ENCODE measurements around the gene PRR30. TPM values are rescaled to one million over a fixed set of nuclear protein-coding genes. Genes with fewer than 3 reads are reported as not detected.
"Not testable (repeated sequence)": the region's sequence is repeated elsewhere in the genome, so short reads cannot be mapped to it uniquely, and the experiment has no call there.

Gene PRR30
- total and polyA plus RNA-seq, 2 donors (not counting 3 experiments of a cell fraction or from before 2014, with no cell fraction given): not detected

GRCh38 chr2:27121906-27122305 is 17.3 kb downstream of the PRR30 start:
- Histone ChIP-seq H3K79me2 (ENCODE audit: control insufficient read depth, insufficient read depth, low read length) (no peaks in the 10 kb centered on the region), H3K27me3 (ENCODE audit: control insufficient read depth in 2 of 2, insufficient read depth in 2 of 2, low read length in 2 of 2) (peaks cover 13 to 25% of the 10 kb centered on the region in 2 experiments)

GRCh38 chr2:27119330-27119670 is 19.9 kb downstream of the PRR30 start:
- peak; percentile 54 for FAIRE-seq
- H3K9me3 ChIP-seq (replicated peaks; ENCODE audit: control insufficient read depth, insufficient read depth, low read length); H3K36me3 ChIP-seq (ENCODE audit: control insufficient read depth in 2 of 2, extremely low read depth in 1 of 2, insufficient read depth in 2 of 2, low read length in 2 of 2); DNase-seq (ENCODE audit: low read depth, low spot score); H3K27ac ChIP-seq (ENCODE audit: insufficient read depth, low read depth, low read length); intact Hi-C loops (cut with micrococcal nuclease); dilution Hi-C loops (cut with MboI; ENCODE audit: extremely low pct_ligation_motif_present, low sequenced_read_pairs); CTCF ChIA-PET; H4K20me1 ChIP-seq (replicated peaks; ENCODE audit: control insufficient read depth, extremely low read depth, insufficient read depth, low read length); H3K4me1 ChIP-seq (ENCODE audit: control insufficient read depth, extremely low read depth, insufficient read depth, low read length); POLR2A ChIA-PET; H3K9ac ChIP-seq (replicated peaks; ENCODE audit: extremely low read depth, insufficient read depth, low read length); BruUV-seq (replicated peaks); H3K79me2 ChIP-seq (ENCODE audit: control insufficient read depth, insufficient read depth, low read length); H3K9me1 ChIP-seq (replicated peaks; ENCODE audit: control insufficient read depth, extremely low read depth, insufficient read depth, low read length): not testable (repeated sequence)
- Histone ChIP-seq H3K27me3 (ENCODE audit: control insufficient read depth in 2 of 2, insufficient read depth in 2 of 2, low read length in 2 of 2) (peaks cover 13 to 25% of the 10 kb centered on the region in 2 experiments), H2AFZ (ENCODE audit: low read depth, low read length) (peak overlapping the region; percentile 7), H3K4me3 (replicated peaks in 1 of 3; ENCODE audit: insufficient read depth in 1 of 3, low read depth in 1 of 3, low read length in 3 of 3) (peak overlapping the region in 1 of 3 experiments; percentile 43), H3K4me2 (ENCODE audit: insufficient read depth, low read length) (peak overlapping the region; percentile 9)

More at GRCh38 chr2:27121906-27122305, 17.3 kb downstream of the PRR30 start:
- POLR2A ChIA-PET: no interaction called here
- Histone ChIP-seq H2AFZ (ENCODE audit: low read depth, low read length) (no peak overlapping the region), H3K36me3 (ENCODE audit: control insufficient read depth in 2 of 2, extremely low read depth in 1 of 2, insufficient read depth in 2 of 2, low read length in 2 of 2) (no peaks in the 10 kb centered on the region), H3K4me3 (replicated peaks in 1 of 3; ENCODE audit: insufficient read depth in 1 of 3, low read depth in 1 of 3, low read length in 3 of 3) (no peak overlapping the region), H3K4me1 (ENCODE audit: control insufficient read depth, extremely low read depth, insufficient read depth, low read length) (no peaks in the 10 kb centered on the region), H3K27ac (ENCODE audit: insufficient read depth, low read depth, low read length) (no peak overlapping the region), H3K4me2 (ENCODE audit: insufficient read depth, low read length) (no peak overlapping the region), H3K9me3 (replicated peaks; ENCODE audit: control insufficient read depth, insufficient read depth, low read length) (no peaks in the 10 kb centered on the region), H3K9ac (replicated peaks; ENCODE audit: extremely low read depth, insufficient read depth, low read length) (no peak overlapping the region), H3K9me1 (replicated peaks; ENCODE audit: control insufficient read depth, extremely low read depth, insufficient read depth, low read length) (no peaks in the 10 kb centered on the region), H4K20me1 (replicated peaks; ENCODE audit: control insufficient read depth, extremely low read depth, insufficient read depth, low read length) (no peaks in the 10 kb centered on the region)
- FAIRE-seq (no peak), DNase-seq (ENCODE audit: low read depth, low spot score) (no peak)
- TF ChIP-seq POLR2AphosphoS5 (IDR thresholded peaks at IDR 0.05; ENCODE audit: insufficient read depth, low read depth, low read length) (no peak), EZH2 (IDR thresholded peaks at IDR 0.05; ENCODE audit: borderline replicate concordance, low read depth, low read length, severe bottlenecking) (no peak), GATA2 (IDR thresholded peaks at IDR 0.05; ENCODE audit: insufficient read depth, insufficient read length, low read depth, low read length) (no peak)
- TF ChIP-seq, protein P1, sequence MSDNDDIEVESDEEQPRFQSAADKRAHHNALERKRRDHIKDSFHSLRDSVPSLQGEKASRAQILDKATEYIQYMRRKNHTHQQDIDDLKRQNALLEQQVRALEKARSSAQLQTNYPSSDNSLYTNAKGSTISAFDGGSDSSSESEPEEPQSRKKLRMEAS (IDR thresholded peaks at IDR 0.05; ENCODE audit: insufficient read depth, insufficient read length): no peak
- CTCF ChIA-PET: interaction anchor here (1.8 kb wide), 1 partner anchor 70 kb away, joined by 5 read pairs; no protein-coding TSS in a partner anchor
- intact Hi-C loops (cut with micrococcal nuclease) (no loop called here), dilution Hi-C loops (cut with MboI; ENCODE audit: extremely low pct_ligation_motif_present, low sequenced_read_pairs) (no loop called here)
- no TSS peak for BruUV-seq (replicated peaks)

Measured in endothelial cell of umbilical vein (primary cell).